GM04504 (cell line): ENCODE results near the gene CPNE7.
"Not testable (repeated sequence)": the region's sequence is repeated elsewhere in the genome, so short reads cannot be mapped to it uniquely, and the experiment has no call there.

ENCODE experiments used
- DNase-seq: peaks from one replicate; pipeline ENCODE4 v3.0.0-alpha.2; 2012; ENCODE audit warnings: low read depth

Gene CPNE7

DNA sequence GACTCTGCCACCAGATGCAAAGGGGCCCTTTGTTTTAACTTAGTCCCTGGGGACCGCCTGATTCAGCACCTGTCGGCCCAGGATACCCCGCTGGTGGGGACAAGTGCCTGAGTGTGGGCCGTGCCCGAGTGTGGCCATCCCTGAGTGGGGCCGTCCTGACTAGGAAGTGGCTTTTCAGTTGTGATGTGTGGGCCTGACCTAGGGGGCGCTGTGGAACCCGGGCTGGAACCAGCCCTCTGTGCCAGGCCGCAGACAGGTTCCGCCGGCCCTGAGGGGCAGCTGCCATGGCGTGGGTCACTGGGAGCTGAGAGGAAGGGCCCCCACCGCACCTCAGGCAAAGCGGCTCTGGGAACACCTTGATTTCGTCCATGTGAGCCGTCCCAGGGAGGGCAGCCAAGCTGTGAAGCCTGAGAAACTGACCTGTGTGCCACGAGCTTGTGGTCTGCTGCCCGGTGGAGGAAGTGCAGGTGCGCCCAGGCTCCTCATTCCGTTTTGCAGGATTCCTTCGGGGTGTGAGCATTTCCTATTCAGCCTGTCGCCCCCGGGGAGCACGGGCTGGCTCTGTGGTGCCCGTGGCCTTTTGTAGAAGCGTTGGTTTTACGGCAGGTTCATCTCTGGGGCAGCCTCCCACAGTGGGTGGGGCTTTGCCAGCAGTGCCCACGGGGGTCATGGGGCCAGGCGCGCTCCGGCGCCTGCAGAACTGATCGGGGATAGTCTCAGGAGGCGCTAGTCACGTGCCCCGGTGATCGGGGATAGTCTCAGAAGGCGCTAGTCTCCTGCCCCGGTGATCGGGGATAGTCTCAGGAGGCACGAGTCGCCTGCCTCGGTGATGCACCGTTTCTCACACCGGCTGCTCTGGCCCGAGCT, 9.8 kb upstream of the CPNE7 start:
- no peak for DNase-seq

GRCh38 chr16:89567656-89568594, 7.6 kb upstream of the CPNE7 start:
- no peak for DNase-seq

DNA sequence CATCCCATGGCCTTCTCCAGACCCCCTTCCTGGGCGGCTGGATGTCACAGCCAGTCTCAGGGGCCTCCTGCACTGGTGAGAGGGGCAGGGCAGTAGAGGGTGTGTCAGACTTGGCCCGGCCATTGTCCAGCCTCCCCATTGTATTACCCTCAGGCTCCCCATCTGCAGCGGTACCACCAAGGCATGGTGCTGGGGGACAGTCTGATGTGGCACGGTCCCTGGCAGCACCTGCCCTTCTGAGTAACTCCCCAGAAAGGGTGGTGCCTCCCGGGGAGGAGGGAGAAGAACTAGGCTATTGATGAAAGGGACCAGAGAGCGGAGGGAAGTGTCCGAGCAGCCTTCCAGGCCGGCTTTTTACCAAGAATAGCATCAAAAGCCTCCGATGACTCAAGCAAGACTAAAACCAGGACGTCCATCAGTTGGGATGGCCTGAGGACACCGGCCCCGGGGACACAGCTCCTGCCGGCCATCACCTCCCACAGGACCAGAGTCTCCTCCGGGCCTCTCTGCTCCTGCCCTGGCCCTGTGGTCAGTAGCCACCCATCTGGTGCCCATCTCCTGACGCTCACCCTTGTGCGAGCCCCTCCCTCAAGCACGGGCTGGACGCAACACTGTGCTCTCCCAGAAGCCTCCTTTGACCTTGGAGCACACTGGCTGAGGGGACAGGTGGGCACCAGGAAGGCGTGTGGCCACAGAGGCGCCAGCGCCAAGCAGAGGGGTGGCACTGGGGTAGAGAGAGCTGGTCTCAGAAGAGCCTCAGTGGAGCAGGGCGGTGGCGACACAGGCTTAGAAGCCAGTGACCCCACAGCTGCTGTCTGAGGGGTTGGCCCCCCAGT, 5.8 kb upstream of the CPNE7 start:
- DNase-seq = no peak

GRCh38 chr16:89570342-89570923, 5.1 kb upstream of the CPNE7 start:
- no peak for DNase-seq

- not testable (repeated sequence) for DNase-seq
Measured at GRCh38 chr16:89570983-89571598, 4.5 kb upstream of the CPNE7 start.

- no peak for DNase-seq
Measured at GRCh38 chr16:89571636-89572035, 3.9 kb upstream of the CPNE7 start.

- no peak for DNase-seq
Measured at GRCh38 chr16:89572073-89572484, 3.5 kb upstream of the CPNE7 start.

GRCh38 chr16:89572485-89573205, 2.9 kb upstream of the CPNE7 start:
- DNase-seq = no peak

- no peak for DNase-seq
Measured at GRCh38 chr16:89573826-89574680, 1.5 kb upstream of the CPNE7 start.

DNA sequence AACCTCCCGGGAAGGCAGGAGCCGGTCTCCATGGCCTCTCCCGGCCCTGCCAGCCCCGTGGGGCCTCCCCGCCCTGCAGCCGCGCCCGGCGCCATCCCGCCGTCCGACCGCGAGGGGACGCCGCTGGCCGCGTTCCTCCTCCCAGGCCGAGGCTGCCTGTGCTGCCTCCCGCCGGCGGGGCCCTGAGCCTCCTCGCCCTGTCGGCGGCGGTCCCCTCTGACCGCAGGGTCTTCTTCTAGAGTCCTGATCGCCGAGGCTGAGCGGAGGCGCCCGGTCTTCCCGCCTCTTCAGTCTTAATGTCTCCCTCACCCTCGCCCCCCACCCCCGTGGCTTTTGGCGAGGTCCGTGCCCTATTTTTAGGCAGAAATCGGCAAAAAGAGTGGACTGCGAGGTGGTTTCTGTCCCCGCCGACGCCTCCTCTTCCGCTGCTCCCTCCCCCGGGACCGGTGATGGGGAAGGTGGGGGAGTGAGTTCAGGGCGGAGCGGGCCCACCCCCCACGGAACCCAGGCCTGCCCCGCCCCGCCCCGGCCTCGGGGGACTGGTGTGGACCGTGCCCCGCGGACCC, 794 bp upstream of the CPNE7 start:
- DNase-seq = peak; percentile 44

DNA sequence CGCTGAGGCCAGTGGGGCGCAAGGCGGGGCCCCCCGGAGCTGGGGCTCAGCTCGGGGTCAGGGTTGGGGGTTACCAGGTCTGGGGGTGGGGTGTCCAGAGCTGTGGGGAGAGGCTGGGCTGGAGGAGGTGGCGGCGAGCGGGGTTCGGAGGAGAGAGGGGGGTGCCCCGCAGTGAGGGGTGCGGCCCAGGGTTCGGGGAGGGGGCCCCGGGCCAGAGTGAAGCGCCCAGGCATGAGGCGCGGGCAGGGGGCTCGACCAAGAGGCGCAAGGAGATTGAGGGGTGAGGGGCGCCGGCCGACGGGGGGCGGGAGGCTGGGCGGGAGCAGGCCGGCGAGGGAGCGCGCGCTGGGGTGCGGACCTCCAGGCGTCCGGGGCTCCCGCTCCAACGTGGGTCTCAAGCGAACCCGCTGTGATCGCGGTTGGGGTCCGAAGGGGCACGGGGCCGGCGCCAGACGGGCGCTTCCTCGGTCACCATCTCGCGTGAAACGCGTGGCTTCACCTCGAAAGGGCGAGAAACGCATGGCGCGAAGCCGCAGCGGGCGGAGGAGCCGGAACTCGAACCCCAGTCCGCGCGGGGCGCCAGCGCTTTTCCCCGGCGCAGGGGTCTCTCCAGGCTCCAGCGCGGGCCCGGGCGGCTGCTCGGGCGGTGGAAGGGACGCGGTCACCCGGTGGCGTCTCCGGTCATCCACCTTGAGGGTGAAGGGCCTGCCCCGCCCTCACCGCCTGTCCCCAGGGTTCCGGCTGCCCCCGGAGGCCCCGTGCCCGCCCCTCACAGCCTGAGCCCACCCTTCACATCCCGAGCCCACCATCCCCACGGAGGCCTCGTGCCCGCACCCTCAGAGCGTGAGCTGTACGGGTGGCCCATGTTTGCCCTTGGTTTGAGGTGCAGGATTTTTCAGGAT, 846 bp downstream of the CPNE7 start:
- no peak for DNase-seq

DNA sequence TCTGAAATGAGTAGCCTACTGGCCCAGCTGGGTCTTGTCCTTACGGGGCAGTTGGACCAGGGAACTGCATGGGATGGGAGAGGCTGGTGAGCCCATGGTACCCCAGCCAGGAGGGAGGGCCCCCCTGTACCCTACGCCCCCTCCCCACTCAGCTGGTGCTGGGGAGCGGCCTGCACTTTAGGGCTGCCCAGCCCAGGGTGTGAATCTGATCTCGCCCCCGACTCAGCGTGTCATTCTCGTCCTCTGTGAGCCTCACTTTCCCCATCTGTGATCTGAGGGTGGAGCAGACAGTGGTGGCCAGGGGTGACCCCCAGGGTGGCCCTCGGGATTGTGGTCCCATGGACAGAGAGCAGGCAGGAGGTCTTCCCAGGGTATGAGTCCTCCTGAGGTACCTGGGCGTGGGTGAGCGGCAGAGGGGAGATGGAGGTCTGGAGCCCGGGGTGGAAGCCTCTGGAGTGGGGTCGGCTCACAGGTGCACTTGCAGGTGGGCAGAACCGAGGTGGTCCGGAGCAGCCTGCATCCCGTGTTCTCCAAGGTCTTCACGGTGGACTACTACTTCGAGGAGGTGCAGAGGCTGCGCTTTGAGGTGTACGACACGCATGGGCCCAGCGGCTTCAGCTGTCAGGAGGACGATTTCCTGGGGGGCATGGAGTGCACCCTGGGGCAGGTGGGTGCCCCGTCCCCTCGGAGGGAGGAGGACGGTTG, 1.6 kb downstream of the CPNE7 start:
- no peak for DNase-seq

GRCh38 chr16:89579351-89579750, 3.8 kb downstream of the CPNE7 start:
- no peak for DNase-seq

GRCh38 chr16:89581045-89581695, 5.6 kb downstream of the CPNE7 start:
- DNase-seq = peak; percentile 94

DNA sequence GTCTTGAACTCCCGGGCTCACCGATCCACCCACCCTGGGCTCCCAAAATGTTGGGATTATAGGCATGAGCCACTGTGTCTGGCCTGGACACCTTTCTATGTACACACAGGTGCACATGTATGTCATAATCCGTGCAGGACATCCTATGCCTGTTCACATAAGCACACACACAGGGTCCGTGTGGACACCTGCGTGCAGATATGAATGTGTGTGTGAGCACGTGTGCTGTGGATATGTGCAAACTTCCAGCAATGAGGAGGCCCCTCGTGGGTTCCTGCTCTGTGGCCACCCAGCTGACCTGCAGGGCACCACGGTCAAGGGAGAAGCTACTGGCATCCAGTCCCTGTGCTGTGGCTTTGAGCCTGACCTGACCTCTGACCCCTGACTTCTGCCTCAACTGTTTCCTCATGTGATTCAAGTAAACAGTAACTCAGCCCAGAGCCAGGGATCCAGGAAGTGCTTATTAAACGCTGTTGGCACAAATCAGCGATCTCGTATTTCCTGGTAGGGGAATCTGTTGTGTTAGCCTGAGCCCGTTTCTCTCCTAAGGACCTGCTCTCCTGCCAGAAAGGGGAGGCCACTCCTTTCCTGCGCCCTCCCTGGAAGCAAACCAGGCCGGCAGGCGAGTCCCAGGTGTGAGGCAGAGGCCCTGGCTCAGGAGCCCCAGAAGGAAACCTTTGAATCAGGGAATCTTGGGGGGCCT, 6.5 kb downstream of the CPNE7 start:
- no peak for DNase-seq

DNA sequence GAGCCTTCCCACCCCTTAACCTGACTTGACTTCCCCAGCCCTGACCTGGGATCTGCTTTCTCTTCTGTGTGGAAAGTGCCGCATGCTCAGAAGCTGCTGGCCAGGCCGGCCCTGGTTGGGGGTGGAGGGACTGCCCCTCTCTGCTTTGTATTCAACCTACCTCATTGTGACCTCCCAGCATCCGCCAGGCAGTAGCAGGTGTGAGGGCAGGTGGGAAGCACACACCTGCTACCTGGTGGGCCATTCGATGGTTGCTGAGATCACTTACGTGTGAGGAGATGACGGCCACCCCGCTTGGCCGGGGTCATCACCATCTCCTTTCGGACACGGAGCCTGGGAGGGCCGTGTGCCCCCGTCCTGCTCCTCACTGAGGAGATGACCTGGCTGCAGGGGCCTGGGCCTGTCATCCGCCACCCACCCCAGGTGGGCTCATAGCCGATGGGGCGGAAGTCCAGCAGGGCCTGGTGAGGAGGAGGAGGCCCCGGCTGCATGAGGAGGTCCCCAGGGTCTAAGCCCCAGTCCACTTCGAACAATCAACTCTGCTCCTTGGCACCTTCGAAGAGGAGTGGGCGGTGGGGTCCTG, 7.1 kb downstream of the CPNE7 start:
- DNase-seq = no peak
